ENCODE data around the gene TTLL9. TPM values are rescaled to one million over a fixed set of nuclear protein-coding genes. Genes with fewer than 3 reads are reported as not detected.

Gene TTLL9
- total RNA-seq, 4 donors from 2014 or later = 0.16 TPM; not detected in 3

GRCh38 chr20:31945319-31945718 lies 74.9 kb downstream of the TTLL9 start:
- TF ChIP-seq POLR2A (IDR thresholded peaks at IDR 0.05) (no peak), CTCF (IDR thresholded peaks at IDR 0.05) (no peak)
- DNase-seq (ENCODE audit: low spot score in 2 of 2) = no peak
- no peak overlapping the region for H3K4me3 ChIP-seq (ENCODE audit: low read depth, poor library complexity, severe bottlenecking)
- 77 to 88% methylated on average over 4 of the region's 4 CpGs for WGBS, 2 donors
- intact Hi-C loops (cut with DNase I; ENCODE audit: low total_unique reads) = no loop called here

GRCh38 chr20:31945785-31946184 lies 75.4 kb downstream of the TTLL9 start:
- no peak for TF ChIP-seq CTCF (IDR thresholded peaks at IDR 0.05)
- no peak for TF ChIP-seq POLR2A (IDR thresholded peaks at IDR 0.05)
- 61 to 66% methylated on average over 3 to 6 of the region's 6 CpGs for WGBS, 2 donors
- H3K4me3 ChIP-seq (ENCODE audit: low read depth, poor library complexity, severe bottlenecking) = no peak overlapping the region
- intact Hi-C loops (cut with DNase I; ENCODE audit: low total_unique reads) = no loop called here
- DNase-seq (ENCODE audit: low spot score in 2 of 2) = no peak

- 93 to 96% methylated on average over 2 of the region's 2 CpGs for WGBS, 2 donors
- no peak for DNase-seq (ENCODE audit: low spot score in 2 of 2)
- intact Hi-C loops (cut with DNase I; ENCODE audit: low total_unique reads) = no loop called here
- no peak overlapping the region for H3K4me3 ChIP-seq (ENCODE audit: low read depth, poor library complexity, severe bottlenecking)
- no peak for TF ChIP-seq CTCF (IDR thresholded peaks at IDR 0.05)
- no peak for TF ChIP-seq POLR2A (IDR thresholded peaks at IDR 0.05)
These were observed 77.6 kb downstream of the TTLL9 start for GRCh38 chr20:31948008-31948407.

- WGBS, 2 donors = 81 to 82% methylated on average over 9 of the region's 9 CpGs
- intact Hi-C loops (cut with DNase I; ENCODE audit: low total_unique reads) = no loop called here
- H3K4me3 ChIP-seq (ENCODE audit: low read depth, poor library complexity, severe bottlenecking) = no peak overlapping the region
- DNase-seq (ENCODE audit: low spot score in 2 of 2) = no peak
- no peak for TF ChIP-seq POLR2A (IDR thresholded peaks at IDR 0.05)
These were observed 79.6 kb downstream of the TTLL9 start for GRCh38 chr20:31949877-31950646.

- H3K4me3 ChIP-seq (ENCODE audit: low read depth, poor library complexity, severe bottlenecking) = peak overlapping the region; percentile 51
- TF ChIP-seq POLR2A (IDR thresholded peaks at IDR 0.05) (no peak), CTCF (IDR thresholded peaks at IDR 0.05) (no peak)
- DNase-seq (ENCODE audit: low spot score in 2 of 2) = no peak
- 7 to 10% methylated on average over 6 of the region's 6 CpGs for WGBS, 2 donors
- intact Hi-C loops (cut with DNase I; ENCODE audit: low total_unique reads) = no loop called here
These were observed 80.7 kb downstream of the TTLL9 start for GRCh38 chr20:31951203-31951529.

GRCh38 chr20:31951530-31952453 lies 81.4 kb downstream of the TTLL9 start, which contains the start of gene PDRG1:
Gene PDRG1, minus strand, starts transcription at chr20:31952046. Its CDS starts 85 bp downstream, at chr20:31951961.
- WGBS, 2 donors = 0 to 1% methylated on average over 21 to 55 of the region's 63 CpGs
- peak within 1 kb of the TSS; percentile 51 for H3K4me3 ChIP-seq (ENCODE audit: low read depth, poor library complexity, severe bottlenecking)
- DNase-seq (ENCODE audit: low spot score in 2 of 2) = peak; percentile 93 to 98
- TF ChIP-seq POLR2A (IDR thresholded peaks at IDR 0.05) = peak in 1 of 2 donors; percentile 50
- TF ChIP-seq CTCF (IDR thresholded peaks at IDR 0.05) = peak in 1 of 3 donors; percentile 60
- intact Hi-C loops (cut with DNase I; ENCODE audit: low total_unique reads) = loop anchor here (2.0 kb wide), 1 partner anchor 97 kb away; no protein-coding TSS in a partner anchor

Data from lower leg skin (tissue), 4 donors.